ENCODE results near the gene KCNQ1. TPM values are rescaled to one million over a fixed set of nuclear protein-coding genes. Genes with fewer than 3 reads are reported as not detected.

Gene KCNQ1
- total and polyA plus RNA-seq, 9 of the 15 experiments (the other 6 are each of a cell fraction or from before 2014, with no cell fraction given), result 0.44 TPM; not detected in 8

DNA sequence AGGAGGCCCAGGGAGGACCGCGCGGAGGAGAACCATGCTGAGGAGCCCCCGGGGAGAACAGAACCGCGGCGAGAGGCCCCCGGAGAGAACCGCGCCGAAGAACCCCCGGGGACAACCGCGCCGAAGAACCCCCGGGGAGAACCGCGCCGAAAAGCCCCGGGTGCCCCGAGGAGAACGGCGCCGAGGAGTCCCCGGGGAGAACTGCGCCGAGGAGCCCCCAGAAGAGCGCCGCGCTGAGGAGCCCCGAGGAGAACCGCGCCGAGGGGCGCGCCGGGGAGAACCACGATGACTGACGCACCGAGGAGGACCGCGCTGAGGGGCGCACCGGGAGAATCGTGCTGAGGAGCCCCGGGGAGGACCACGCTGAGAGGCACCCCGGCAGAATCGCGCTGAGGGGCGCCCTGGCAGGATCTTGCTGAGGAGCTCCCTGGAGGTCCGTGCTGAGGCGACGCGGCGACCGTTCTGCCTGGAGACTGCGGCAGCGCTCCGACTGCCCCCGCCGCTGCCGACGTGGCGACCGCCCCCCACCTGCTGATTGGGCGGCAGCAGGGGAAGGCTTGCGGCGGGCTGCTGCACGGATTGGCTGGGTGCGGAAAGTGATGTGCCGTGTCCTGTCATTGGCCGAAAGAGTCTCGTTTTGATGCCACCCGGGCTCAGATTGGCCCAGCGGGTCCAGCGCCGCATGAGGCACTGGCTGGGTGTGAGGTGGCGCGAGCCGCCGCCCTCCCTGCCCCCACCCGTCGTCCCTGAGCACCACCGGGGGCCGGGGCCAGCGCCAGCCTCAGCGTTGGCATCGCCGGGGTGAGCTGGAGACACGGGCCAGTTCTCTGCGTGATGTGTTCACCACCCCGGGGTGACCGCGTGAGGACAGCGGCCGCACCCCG, 255.0 kb downstream of the KCNQ1 start, which contains the start of gene KCNQ1OT1 (continued):
- no peak for TF ChIP-seq ZC3H11A (IDR thresholded peaks at IDR 0.05; ENCODE audit: low read depth, low read length)
- no peak for TF ChIP-seq PHB (CRISPR knock-in tag; IDR thresholded peaks at IDR 0.05)
- TF ChIP-seq, protein P1, sequence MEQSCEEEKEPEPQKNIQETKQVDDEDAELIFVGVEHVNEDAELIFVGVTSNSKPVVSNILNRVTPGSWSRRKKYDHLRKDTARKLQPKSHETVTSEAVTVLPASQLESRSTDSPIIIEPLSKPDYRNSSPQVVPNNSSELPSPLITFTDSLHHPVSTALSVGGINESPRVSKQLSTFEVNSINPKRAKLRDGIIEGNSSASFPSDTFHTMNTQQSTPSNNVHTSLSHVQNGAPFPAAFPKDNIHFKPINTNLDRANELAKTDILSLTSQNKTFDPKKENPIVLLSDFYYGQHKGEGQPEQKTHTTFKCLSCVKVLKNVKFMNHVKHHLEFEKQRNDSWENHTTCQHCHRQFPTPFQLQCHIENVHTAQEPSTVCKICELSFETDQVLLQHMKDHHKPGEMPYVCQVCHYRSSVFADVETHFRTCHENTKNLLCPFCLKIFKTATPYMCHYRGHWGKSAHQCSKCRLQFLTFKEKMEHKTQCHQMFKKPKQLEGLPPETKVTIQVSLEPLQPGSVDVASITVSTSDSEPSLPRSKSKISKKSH (CRISPR knock-in tag; IDR thresholded peaks at IDR 0.05), result no peak
- 0 out of 2 replicates have a peak, but pooled peaks have one; percentile 14 for TF ChIP-seq ETV5 (CRISPR knock-in tag; IDR thresholded peaks at IDR 0.05; ENCODE audit: low read depth)
- TF ChIP-seq RBFOX2 (IDR thresholded peaks at IDR 0.05; ENCODE audit: low read depth, low read length), result peak; percentile 99
- TF ChIP-seq BACH1 (tag; IDR thresholded peaks at IDR 0.05), result no peak
- no peak for TF ChIP-seq NBN (IDR thresholded peaks at IDR 0.05; ENCODE audit: low read depth)
- TF ChIP-seq CREM (IDR thresholded peaks at IDR 0.05; ENCODE audit: low read depth), result peak; percentile 88
- TF ChIP-seq DACH1 (IDR thresholded peaks at IDR 0.05; ENCODE audit: partially characterized antibody), result no peak
- TF ChIP-seq NR2C2 (CRISPR knock-in tag; IDR thresholded peaks at IDR 0.05), result no peak
- TF ChIP-seq NR2C2 (tag; IDR thresholded peaks at IDR 0.05), result no peak
- no peak for TF ChIP-seq ZNF780A (CRISPR knock-in tag; IDR thresholded peaks at IDR 0.05)
- TF ChIP-seq PTBP1 (IDR thresholded peaks at IDR 0.05; ENCODE audit: low read depth, low read length), result no peak
- TF ChIP-seq NR1H2 (CRISPR knock-in tag; IDR thresholded peaks at IDR 0.05), result no peak
- no peak for TF ChIP-seq ELF4 (CRISPR knock-in tag; IDR thresholded peaks at IDR 0.05)
- TF ChIP-seq ZBED1 (IDR thresholded peaks at IDR 0.05), result no peak
- TF ChIP-seq ZNF175 (CRISPR knock-in tag; IDR thresholded peaks at IDR 0.05; ENCODE audit: low read depth), result no peak
- TF ChIP-seq SRSF7 (optimal IDR thresholded peaks at IDR 0.05; ENCODE audit: low read depth, low read length), result no peak
- TF ChIP-seq ZEB2 (IDR thresholded peaks at IDR 0.05), result no peak
- TF ChIP-seq XRCC4 (IDR thresholded peaks at IDR 0.05; ENCODE audit: extremely low read depth, insufficient read depth, insufficient read length), result no peak
- TF ChIP-seq TGIF2 (CRISPR knock-in tag; IDR thresholded peaks at IDR 0.05), result no peak; the same call in 1 of the 2 replicates
- TF ChIP-seq NFE2L1 (tag; IDR thresholded peaks at IDR 0.05; ENCODE audit: borderline replicate concordance, low read depth), result no peak
- no peak for TF ChIP-seq ARNT (IDR thresholded peaks at IDR 0.05)
- TF ChIP-seq, protein P2, sequence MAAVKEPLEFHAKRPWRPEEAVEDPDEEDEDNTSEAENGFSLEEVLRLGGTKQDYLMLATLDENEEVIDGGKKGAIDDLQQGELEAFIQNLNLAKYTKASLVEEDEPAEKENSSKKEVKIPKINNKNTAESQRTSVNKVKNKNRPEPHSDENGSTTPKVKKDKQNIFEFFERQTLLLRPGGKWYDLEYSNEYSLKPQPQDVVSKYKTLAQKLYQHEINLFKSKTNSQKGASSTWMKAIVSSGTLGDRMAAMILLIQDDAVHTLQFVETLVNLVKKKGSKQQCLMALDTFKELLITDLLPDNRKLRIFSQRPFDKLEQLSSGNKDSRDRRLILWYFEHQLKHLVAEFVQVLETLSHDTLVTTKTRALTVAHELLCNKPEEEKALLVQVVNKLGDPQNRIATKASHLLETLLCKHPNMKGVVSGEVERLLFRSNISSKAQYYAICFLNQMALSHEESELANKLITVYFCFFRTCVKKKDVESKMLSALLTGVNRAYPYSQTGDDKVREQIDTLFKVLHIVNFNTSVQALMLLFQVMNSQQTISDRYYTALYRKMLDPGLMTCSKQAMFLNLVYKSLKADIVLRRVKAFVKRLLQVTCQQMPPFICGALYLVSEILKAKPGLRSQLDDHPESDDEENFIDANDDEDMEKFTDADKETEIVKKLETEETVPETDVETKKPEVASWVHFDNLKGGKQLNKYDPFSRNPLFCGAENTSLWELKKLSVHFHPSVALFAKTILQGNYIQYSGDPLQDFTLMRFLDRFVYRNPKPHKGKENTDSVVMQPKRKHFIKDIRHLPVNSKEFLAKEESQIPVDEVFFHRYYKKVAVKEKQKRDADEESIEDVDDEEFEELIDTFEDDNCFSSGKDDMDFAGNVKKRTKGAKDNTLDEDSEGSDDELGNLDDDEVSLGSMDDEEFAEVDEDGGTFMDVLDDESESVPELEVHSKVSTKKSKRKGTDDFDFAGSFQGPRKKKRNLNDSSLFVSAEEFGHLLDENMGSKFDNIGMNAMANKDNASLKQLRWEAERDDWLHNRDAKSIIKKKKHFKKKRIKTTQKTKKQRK (IDR thresholded peaks at IDR 0.05; ENCODE audit: borderline replicate concordance, low read depth, low read length), result no peak
- no peak for TF ChIP-seq ZNF561 (CRISPR knock-in tag; conservative IDR thresholded peaks at IDR 0.05)
- TF ChIP-seq, protein P3, sequence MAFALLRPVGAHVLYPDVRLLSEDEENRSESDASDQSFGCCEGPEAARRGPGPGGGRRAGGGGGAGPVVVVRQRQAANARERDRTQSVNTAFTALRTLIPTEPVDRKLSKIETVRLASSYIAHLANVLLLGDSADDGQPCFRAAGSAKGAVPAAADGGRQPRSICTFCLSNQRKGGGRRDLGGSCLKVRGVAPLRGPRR (CRISPR knock-in tag; IDR thresholded peaks at IDR 0.05), result no peak
